T-helper 2 cell treated with Interferon-gamma antibody and Interleukin-4, amounts not matched to agents 5 μg/mL and 100 μg/mL, for 36 hours (primary cell): ENCODE results near the gene GALNT3.

Source experiments
- DNase-seq: peaks from one replicate; pipeline ENCODE4 v3.0.0; 2021; ENCODE audit warnings: low spot score
- H3K27ac Mint-ChIP-seq: one replicate; pipeline ENCODE4 v1.8.0; 2021; ENCODE audit warnings: mild to moderate bottlenecking, mixed read lengths
- H3K27me3 Mint-ChIP-seq: one replicate; pipeline ENCODE4 v1.8.0; 2021; ENCODE audit warnings: low read depth, mixed read lengths
- H3K36me3 Mint-ChIP-seq: one replicate; pipeline ENCODE4 v1.8.0; 2021; ENCODE audit warnings: low read depth, mixed read lengths
- H3K4me1 Mint-ChIP-seq: one replicate; pipeline ENCODE4 v1.8.0; 2021; ENCODE audit warnings: low read depth, mixed read lengths
- H3K4me3 Mint-ChIP-seq: one replicate; pipeline ENCODE4 v1.8.0; 2022; ENCODE audit warnings: mild to moderate bottlenecking, moderate library complexity, mixed read lengths
- H3K9me3 Mint-ChIP-seq: one replicate; pipeline ENCODE4 v1.8.0; 2021; ENCODE audit warnings: mixed read lengths

Gene GALNT3

GRCh38 chr2:165793779-165794535 is at the start of gene GALNT3:
GALNT3 (minus strand) TSS chr2:165794247; CDS start chr2:165770700, 23,547 bp downstream.
- peak within 1 kb of the TSS; percentile 98 for H3K4me3 Mint-ChIP-seq
- no peaks in the 10 kb centered on the region for H3K9me3 Mint-ChIP-seq
- H3K4me1 Mint-ChIP-seq: peaks cover 40% of the 10 kb centered on the region
- DNase-seq: no peak
- H3K27ac Mint-ChIP-seq: peak within 1 kb of the TSS; percentile 98
- no peaks in the 10 kb centered on the region for H3K27me3 Mint-ChIP-seq
- H3K36me3 Mint-ChIP-seq: peaks cover 23% of the 10 kb centered on the region

- no peaks in the 10 kb centered on the region for H3K4me1 Mint-ChIP-seq
- no peak for DNase-seq
- peaks cover 3% of the 10 kb centered on the region for H3K27me3 Mint-ChIP-seq
- no peak overlapping the region for H3K27ac Mint-ChIP-seq
- H3K9me3 Mint-ChIP-seq: no peaks in the 10 kb centered on the region
- no peak overlapping the region for H3K4me3 Mint-ChIP-seq
- H3K36me3 Mint-ChIP-seq: no peaks in the 10 kb centered on the region
Observed at GRCh38 chr2:165843351-165843750, 49.3 kb upstream of the GALNT3 start.

GRCh38 chr2:165840333-165840958 is 46.4 kb upstream of the GALNT3 start:
- Mint-ChIP-seq H3K4me3 (no peak overlapping the region), H3K9me3 (no peaks in the 10 kb centered on the region), H3K27me3 (peaks cover 3% of the 10 kb centered on the region), H3K27ac (no peak overlapping the region), H3K4me1 (no peaks in the 10 kb centered on the region), H3K36me3 (no peaks in the 10 kb centered on the region)
- no peak for DNase-seq

- H3K27me3 Mint-ChIP-seq: peaks cover 4% of the 10 kb centered on the region
- H3K4me1 Mint-ChIP-seq: no peaks in the 10 kb centered on the region
- no peak overlapping the region for H3K27ac Mint-ChIP-seq
- H3K9me3 Mint-ChIP-seq: no peaks in the 10 kb centered on the region
- DNase-seq: no peak
- H3K4me3 Mint-ChIP-seq: no peak overlapping the region
- H3K36me3 Mint-ChIP-seq: no peaks in the 10 kb centered on the region
Observed at GRCh38 chr2:165839610-165840009, 45.6 kb upstream of the GALNT3 start.

GRCh38 chr2:165837122-165837521 is 43.1 kb upstream of the GALNT3 start:
- H3K9me3 Mint-ChIP-seq: no peaks in the 10 kb centered on the region
- H3K4me3 Mint-ChIP-seq: no peak overlapping the region
- H3K27me3 Mint-ChIP-seq: peaks cover 3% of the 10 kb centered on the region
- no peaks in the 10 kb centered on the region for H3K36me3 Mint-ChIP-seq
- no peaks in the 10 kb centered on the region for H3K4me1 Mint-ChIP-seq
- no peak for DNase-seq
- H3K27ac Mint-ChIP-seq: no peak overlapping the region

- Mint-ChIP-seq H3K4me3 (no peak overlapping the region), H3K27me3 (peaks cover 3% of the 10 kb centered on the region), H3K27ac (no peak overlapping the region), H3K4me1 (no peaks in the 10 kb centered on the region), H3K36me3 (no peaks in the 10 kb centered on the region), H3K9me3 (no peaks in the 10 kb centered on the region)
- no peak for DNase-seq
Observed at GRCh38 chr2:165835363-165835762, 41.3 kb upstream of the GALNT3 start.

- Mint-ChIP-seq H3K4me1 (no peaks in the 10 kb centered on the region), H3K9me3 (no peaks in the 10 kb centered on the region), H3K36me3 (no peaks in the 10 kb centered on the region), H3K27me3 (peaks cover 3% of the 10 kb centered on the region), H3K4me3 (no peak overlapping the region), H3K27ac (no peak overlapping the region)
- no peak for DNase-seq
Observed at GRCh38 chr2:165833156-165833555, 39.1 kb upstream of the GALNT3 start.

GRCh38 chr2:165827921-165828276 is 33.9 kb upstream of the GALNT3 start:
- Mint-ChIP-seq H3K4me3 (no peak overlapping the region), H3K9me3 (no peaks in the 10 kb centered on the region), H3K36me3 (no peaks in the 10 kb centered on the region), H3K4me1 (peaks cover under 1% of the 10 kb centered on the region), H3K27ac (no peak overlapping the region), H3K27me3 (peaks cover 26% of the 10 kb centered on the region)
- DNase-seq: no peak

GRCh38 chr2:165827016-165827920 is 33.2 kb upstream of the GALNT3 start:
- Mint-ChIP-seq H3K36me3 (no peaks in the 10 kb centered on the region), H3K27ac (no peak overlapping the region), H3K27me3 (peaks cover 30% of the 10 kb centered on the region), H3K4me1 (peaks cover 4% of the 10 kb centered on the region), H3K4me3 (no peak overlapping the region), H3K9me3 (no peaks in the 10 kb centered on the region)
- no peak for DNase-seq

GRCh38 chr2:165825041-165825440 is 31.0 kb upstream of the GALNT3 start:
- H3K4me3 Mint-ChIP-seq: no peak overlapping the region
- H3K9me3 Mint-ChIP-seq: no peaks in the 10 kb centered on the region
- no peak overlapping the region for H3K27ac Mint-ChIP-seq
- no peaks in the 10 kb centered on the region for H3K36me3 Mint-ChIP-seq
- H3K27me3 Mint-ChIP-seq: peaks cover 33% of the 10 kb centered on the region
- DNase-seq: no peak
- H3K4me1 Mint-ChIP-seq: peaks cover 4% of the 10 kb centered on the region

- Mint-ChIP-seq H3K27me3 (peaks cover 34% of the 10 kb centered on the region), H3K27ac (no peak overlapping the region), H3K36me3 (no peaks in the 10 kb centered on the region), H3K9me3 (no peaks in the 10 kb centered on the region), H3K4me1 (peaks cover 4% of the 10 kb centered on the region), H3K4me3 (no peak overlapping the region)
- DNase-seq: no peak
Observed at GRCh38 chr2:165820296-165820695, 26.2 kb upstream of the GALNT3 start.

GRCh38 chr2:165818920-165819319 is 24.9 kb upstream of the GALNT3 start:
- DNase-seq: no peak
- Mint-ChIP-seq H3K36me3 (no peaks in the 10 kb centered on the region), H3K4me1 (peaks cover 5% of the 10 kb centered on the region), H3K4me3 (no peak overlapping the region), H3K27ac (no peak overlapping the region), H3K9me3 (no peaks in the 10 kb centered on the region), H3K27me3 (peaks cover 24% of the 10 kb centered on the region)

- H3K36me3 Mint-ChIP-seq: no peaks in the 10 kb centered on the region
- no peak overlapping the region for H3K27ac Mint-ChIP-seq
Observed at GRCh38 chr2:165815299-165816141, 21.5 kb upstream of the GALNT3 start.

More at GRCh38 chr2:165815299-165816141, 21.5 kb upstream of the GALNT3 start:
- no peak overlapping the region for H3K4me3 Mint-ChIP-seq
- no peak for DNase-seq
- peaks cover 11% of the 10 kb centered on the region for H3K27me3 Mint-ChIP-seq
- H3K4me1 Mint-ChIP-seq: peaks cover 9% of the 10 kb centered on the region
- H3K9me3 Mint-ChIP-seq: no peaks in the 10 kb centered on the region
